HG03139 (cell line): ENCODE data around the gene CFAP157.

Experiments used
- ATAC-seq: cut with Tn5 transposase; IDR thresholded peaks from one replicate; pipeline ENCODE4 v1.9.1; 2021; ENCODE audit not compliant: unreplicated experiment

Gene CFAP157

GRCh38 chr9:127758843-127759242 is 52.1 kb downstream of the CFAP157 start:
- no peak for ATAC-seq

GRCh38 chr9:127761061-127761460 is 54.3 kb downstream of the CFAP157 start:
- no peak for ATAC-seq

- no peak for ATAC-seq
Measured at GRCh38 chr9:127761491-127761956, 54.7 kb downstream of the CFAP157 start.

GRCh38 chr9:127762111-127762676 is 55.4 kb downstream of the CFAP157 start:
- ATAC-seq, result no peak

- ATAC-seq, result no peak
Measured at GRCh38 chr9:127763918-127764384, 57.2 kb downstream of the CFAP157 start.

- ATAC-seq, result no peak
Measured at GRCh38 chr9:127765418-127765817, 58.6 kb downstream of the CFAP157 start.
